K562 (cell line): ENCODE results near the gene IGSF9. TPM values are rescaled to one million over a fixed set of nuclear protein-coding genes. Genes with fewer than 3 reads are reported as not detected.

Experiments
- CBX1 ChIP-seq: sonication (generic); IDR thresholded peaks from 2 replicates; pipeline ENCODE4 v1.6.1; 2016; ENCODE audit warnings: antibody characterized with exemption, low read depth, mild to moderate bottlenecking
- CHD1 ChIP-seq: fragments of 200-600 bp; sonication (generic); IDR thresholded peaks from one replicate; pipeline ENCODE4 v1.6.1; 2012; ENCODE audit warnings: mild to moderate bottlenecking, moderate library complexity, low read length, inconsistent platforms
- ERF ChIP-seq: fragments of 450-650 bp; formaldehyde crosslinking; IDR thresholded peaks from 2 replicates; pipeline ENCODE4 v1.4.0; 2020; ENCODE audit warnings: mild to moderate bottlenecking, mixed read lengths
- FOXP4 ChIP-seq: sonication (generic); formaldehyde crosslinking; IDR thresholded peaks from 2 replicates; pipeline ENCODE4 v1.8.0; 2022; ENCODE audit warnings: mild to moderate bottlenecking, missing genetic modification reagents, borderline replicate concordance
- HDAC8 ChIP-seq: fragments of 450-650 bp; IDR thresholded peaks from 2 replicates; pipeline ENCODE4 v1.6.1; 2016; ENCODE audit warnings: mild to moderate bottlenecking, missing genetic modification characterization, moderate library complexity, missing compliant biosample characterization
- HNRNPH1 ChIP-seq: fragments of 200-400 bp; formaldehyde crosslinking; optimal IDR thresholded peaks from 2 replicates; pipeline ENCODE3; 2017; ENCODE audit warnings: low read depth, mild to moderate bottlenecking, low read length, moderate library complexity
- KDM4B ChIP-seq, 2 experiments: fragments of 450-650 bp in 1 of 2; sonication (generic) in 1 of 2; IDR thresholded peaks; 2 replicates each; pipeline ENCODE4 v1.6.1; 2016 to 2017; ENCODE audit warnings: borderline replicate concordance in 2 of 2, antibody characterized with exemption in 1 of 2, low read depth in 1 of 2, mild to moderate bottlenecking in 1 of 2
- MED1 ChIP-seq: sonication (generic); formaldehyde crosslinking; IDR thresholded peaks from 2 replicates; pipeline ENCODE4 v1.8.1; 2023; ENCODE audit warnings: missing genetic modification reagents, borderline replicate concordance
- NR2C2 ChIP-seq, 2 experiments: fragments of 200-800 bp in 1 of 2; sonication (Bioruptor generic) in 1 of 2; sonication (generic) in 1 of 2; formaldehyde crosslinking in 1 of 2; IDR thresholded peaks; 2 replicates each; pipeline versions ENCODE4 v1.6.1 to v1.8.0; 2016 to 2022; ENCODE audit warnings: mild to moderate bottlenecking in 1 of 2, missing compliant biosample characterization in 1 of 2, missing genetic modification characterization in 1 of 2, missing genetic modification reagents in 1 of 2
- NUFIP1 ChIP-seq: fragments of 450-650 bp; IDR thresholded peaks from 2 replicates; pipeline ENCODE4 v1.6.1; 2018; ENCODE audit not compliant: partially characterized antibody
- TAF1 ChIP-seq: IDR thresholded peaks from 2 replicates; pipeline ENCODE4 v1.6.1; 2011; ENCODE audit warnings: mild to moderate bottlenecking, low read length, moderate library complexity; ENCODE audit not compliant: insufficient read depth, control insufficient read depth, severe bottlenecking; ENCODE audit errors: extremely low read depth
- ZBTB17 ChIP-seq: fragments of 450-650 bp; formaldehyde crosslinking; IDR thresholded peaks from 2 replicates; pipeline ENCODE4 v1.4.0; 2020; ENCODE audit warnings: mild to moderate bottlenecking
- ZNF239 ChIP-seq: fragments of 250-450 bp; sonication (Bioruptor Pico); IDR thresholded peaks from 2 replicates; pipeline ENCODE4 v1.4.0; 2020; ENCODE audit warnings: mild to moderate bottlenecking
- ZNF655 ChIP-seq: fragments of 250-450 bp; sonication (Bioruptor Pico); IDR thresholded peaks from 2 replicates; pipeline ENCODE4 v1.5.0; 2021
- ZNF699 ChIP-seq: fragments of 250-450 bp; sonication (Bioruptor Pico); IDR thresholded peaks from 2 replicates; pipeline ENCODE4 v1.8.0; 2021; ENCODE audit warnings: mild to moderate bottlenecking, moderate library complexity; ENCODE audit not compliant: insufficient replicate concordance
- polyA plus RNA-seq, 8 experiments: library from polyadenylated mRNA; depleted of rRNA in 4 of 8; stranded (reverse) in 5 of 8; unstranded in 3 of 8; fragments of >200 nt; fragmentation: Nextera tagmentation in 2 of 8; fragmentation: Illumina TruSeq in 1 of 8; extraction: Ambion mirVana in 2 of 8; extraction: Trizol in 1 of 8; gene quantifications; 2 replicates each; pipeline versions ENCODE4 v1.2.1 to v1.2.3, GENCODE V29; 2011 to 2014; ENCODE audit warnings: inconsistent platforms in 1 of 8, missing spikeins in 1 of 8
- total RNA-seq, 7 experiments: library from RNA; depleted of rRNA in 6 of 7; stranded (reverse); fragments of >200 nt in 6 of 7; fragmentation: Illumina TruSeq in 2 of 7; extraction: Trizol in 2 of 7; gene quantifications; 2 replicates each; pipeline versions ENCODE4 v1.2.1 to v1.2.3, GENCODE V29; 2011 to 2021; ENCODE audit warnings: low replicate concordance in 1 of 7

The IGSF9 gene
- total and polyA plus RNA-seq, 9 of the 15 experiments (the other 6 are each of a cell fraction or from before 2014, with no cell fraction given) = 0.03 to 0.29 (median 0.07) TPM; not detected in 1

GRCh38 chr1:159924791-159925718 lies 20.4 kb downstream of the IGSF9 start, which contains the start of gene TAGLN2 (continued):
- TF ChIP-seq ZNF655 (CRISPR knock-in tag) (no peak), NR2C2 (CRISPR knock-in tag; IDR thresholded peaks at IDR 0.05) (no peak; the same call in 1 of the 2 replicates), NR2C2 (tag; IDR thresholded peaks at IDR 0.05) (peak; percentile 70), NUFIP1 (peak; percentile 34), ZNF239 (CRISPR knock-in tag) (no peak), ZNF699 (CRISPR knock-in tag) (no peak), FOXP4 (0 out of 2 replicates have a peak, but pooled peaks have one; percentile 51), KDM4B (IDR thresholded peaks at IDR 0.05; ENCODE audit: borderline replicate concordance in 2 of 2, low read depth in 1 of 2) (peak in 1 of 2 experiments; percentile 39; a peak in 1 of 4 replicates), ERF (no peak), CBX1 (peak; percentile 62; the same call in 1 of the 2 replicates), TAF1 (peak; percentile 98), HNRNPH1 (no peak), HDAC8 (tag) (peak; percentile 74; the same call in 1 of the 2 replicates), ZBTB17 (CRISPR knock-in tag) (0 out of 2 replicates have a peak, but pooled peaks have one; percentile 49), MED1 (no peak), CHD1 (peak; percentile 88)
